Renal cortical epithelial cell (primary cell): ENCODE data around the gene VPREB3. TPM values are rescaled to one million over a fixed set of nuclear protein-coding genes. Genes with fewer than 3 reads are reported as not detected.
A peak's percentile ranks its signal among the peaks of the same experiment; 100 is the strongest.

ENCODE experiments used
- DNase-seq: peaks from one replicate; pipeline ENCODE4 v3.0.0-alpha.2; 2011; ENCODE audit warnings: low read depth
- total RNA-seq: library from RNA; depleted of rRNA; stranded (reverse); fragments of >200 nt; gene quantifications from 2 replicates; pipeline ENCODE4 v1.2.3, GENCODE V29; 2014

VPREB3 gene
- total RNA-seq, 1 donor from 2014 or later, result not detected

DNA sequence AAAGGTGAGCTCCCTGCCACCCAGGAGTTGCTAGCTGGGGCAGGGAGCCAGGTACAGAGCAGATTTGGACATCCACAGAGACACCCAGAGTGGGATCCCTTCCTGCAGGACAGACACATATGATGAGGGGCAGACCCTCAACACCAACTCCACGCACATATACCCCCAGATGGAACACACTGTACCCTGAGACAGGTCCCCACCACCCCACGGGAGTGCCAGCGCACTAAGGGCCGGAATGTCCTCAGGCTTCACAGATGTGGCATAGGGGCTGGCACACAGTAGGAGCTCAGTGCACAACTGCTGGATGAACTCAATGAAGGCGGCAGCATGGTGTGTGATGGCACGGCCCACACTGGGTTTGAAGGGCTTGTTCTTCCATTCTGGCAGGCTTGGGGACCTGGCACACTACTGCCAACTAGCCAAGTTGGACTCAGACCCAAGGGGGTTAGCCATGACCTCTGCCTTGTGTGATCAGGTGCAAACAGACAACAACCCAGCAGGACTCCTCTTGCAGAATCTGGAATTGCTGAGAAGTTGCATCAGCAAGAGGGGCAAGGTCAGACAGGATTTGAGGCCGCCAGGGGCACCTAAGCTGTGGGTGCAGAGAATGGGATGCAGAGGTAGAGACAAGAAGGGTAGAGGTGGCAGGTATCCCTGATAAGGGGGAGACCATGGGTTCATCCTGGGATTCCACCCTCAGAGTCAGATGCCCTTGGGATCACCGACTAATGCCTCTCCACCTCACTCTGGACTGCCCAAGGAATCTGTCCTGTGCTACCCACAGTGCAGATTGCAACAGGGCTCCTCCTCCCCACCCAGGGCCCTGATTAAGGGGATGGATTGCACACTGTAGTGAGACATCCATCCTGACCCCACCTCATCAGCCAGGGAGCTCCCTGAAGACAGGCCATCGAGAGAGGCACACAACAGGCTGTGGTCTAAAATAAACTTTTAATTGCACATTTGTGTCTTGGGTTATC is 11.0 kb upstream of the VPREB3 start:
- DNase-seq, result no peak

DNA sequence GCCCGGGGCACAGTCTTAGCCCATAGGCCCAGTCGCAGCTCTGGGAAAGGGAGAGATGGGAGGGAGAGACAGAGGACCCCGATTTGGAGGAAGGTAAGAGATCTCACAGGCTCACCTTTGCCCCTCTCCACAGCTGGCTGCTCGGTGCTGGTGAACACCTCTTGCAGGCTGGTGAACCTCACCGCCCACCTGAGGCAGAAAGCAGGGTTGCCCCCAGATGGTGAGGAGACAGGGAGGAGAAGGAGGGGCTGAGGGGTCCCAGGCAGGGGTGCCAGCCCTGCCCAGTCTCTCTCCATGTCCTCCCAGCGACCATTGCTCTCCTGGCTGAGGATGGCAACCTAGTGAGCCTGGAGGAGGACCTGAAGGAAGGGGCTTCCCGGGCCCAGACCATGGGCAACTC is 9.7 kb upstream of the VPREB3 start:
- no peak for DNase-seq

DNA sequence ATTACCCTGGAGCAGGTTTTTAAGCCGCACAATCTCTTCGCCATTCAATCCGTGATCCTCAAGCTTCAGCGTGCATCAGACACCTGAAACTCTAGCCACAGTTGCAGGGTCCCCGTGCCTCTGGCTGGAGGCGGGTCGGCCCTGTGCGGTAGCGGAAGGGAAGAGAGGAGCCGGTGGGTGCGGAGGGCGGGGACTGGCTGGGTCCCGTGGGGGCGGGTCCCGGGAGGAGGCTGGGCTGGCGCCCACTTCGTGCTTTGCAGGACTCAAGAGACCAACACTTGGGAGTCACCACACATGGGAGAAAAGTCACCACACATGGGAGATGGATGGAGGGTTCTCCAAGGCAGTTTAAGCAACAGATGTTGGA is 9.3 kb upstream of the VPREB3 start:
- DNase-seq, result no peak

DNA sequence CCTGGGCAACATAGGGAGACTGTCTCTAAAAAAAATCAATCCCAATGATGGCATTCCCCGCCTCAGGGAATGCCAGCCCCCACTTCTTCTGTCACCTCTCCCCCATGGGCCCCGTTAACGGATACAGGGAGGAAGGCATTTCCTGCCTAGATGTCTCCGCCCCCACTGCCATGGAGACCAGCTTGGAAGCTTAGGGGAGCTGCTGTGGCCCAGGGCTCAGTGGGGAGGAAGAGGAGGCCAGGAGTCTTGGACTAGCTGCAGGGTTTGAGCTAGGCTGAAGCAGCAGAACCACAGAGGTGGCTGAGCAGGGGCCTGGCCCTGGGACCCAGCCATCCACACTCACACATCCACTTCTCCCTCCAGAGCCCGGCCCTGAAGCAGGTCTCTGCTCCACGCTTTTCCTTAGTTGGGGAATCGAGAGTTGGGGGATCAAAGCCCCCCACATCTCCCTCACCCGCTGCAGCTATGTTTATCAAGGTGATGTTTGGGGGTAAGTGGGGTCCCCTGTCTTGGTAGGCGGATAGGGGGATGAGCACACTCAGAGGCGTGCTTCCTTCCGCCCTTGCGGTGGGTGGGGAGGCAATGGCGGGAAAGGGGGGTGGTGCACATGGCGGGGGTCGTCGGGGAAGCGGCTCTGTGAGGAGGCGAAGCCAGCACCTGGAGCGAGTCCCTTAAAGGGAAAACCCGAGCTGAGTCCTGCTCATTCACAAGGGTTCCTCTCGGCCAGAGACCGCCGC is 8.8 kb upstream of the VPREB3 start, which contains the start of gene C22orf15:
Gene C22orf15 (plus strand): TSS at position 149 of the 737 bp plus-strand sequence. CDS start 317 bp downstream, at position 466.
- DNase-seq, result no peak

DNA sequence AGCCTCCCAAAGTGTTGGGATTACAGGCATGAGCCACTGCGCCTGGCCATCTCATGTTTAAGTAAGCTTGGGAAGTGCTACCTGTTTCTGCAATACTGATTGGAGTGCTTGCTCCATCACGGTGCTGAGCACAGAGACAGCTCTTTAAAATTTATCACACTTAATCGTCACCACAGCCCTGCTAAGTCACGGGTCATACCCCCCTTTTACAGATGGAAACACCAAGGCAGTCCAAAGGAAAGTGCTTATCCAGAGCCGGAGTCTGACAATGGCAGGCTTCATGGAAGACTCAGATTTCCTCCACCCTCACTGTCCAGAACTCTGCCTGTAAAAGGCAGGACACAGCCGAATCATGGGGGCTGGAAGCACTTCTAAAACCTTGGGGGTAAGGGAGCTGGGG is 5.8 kb upstream of the VPREB3 start:
- DNase-seq, result no peak

DNA sequence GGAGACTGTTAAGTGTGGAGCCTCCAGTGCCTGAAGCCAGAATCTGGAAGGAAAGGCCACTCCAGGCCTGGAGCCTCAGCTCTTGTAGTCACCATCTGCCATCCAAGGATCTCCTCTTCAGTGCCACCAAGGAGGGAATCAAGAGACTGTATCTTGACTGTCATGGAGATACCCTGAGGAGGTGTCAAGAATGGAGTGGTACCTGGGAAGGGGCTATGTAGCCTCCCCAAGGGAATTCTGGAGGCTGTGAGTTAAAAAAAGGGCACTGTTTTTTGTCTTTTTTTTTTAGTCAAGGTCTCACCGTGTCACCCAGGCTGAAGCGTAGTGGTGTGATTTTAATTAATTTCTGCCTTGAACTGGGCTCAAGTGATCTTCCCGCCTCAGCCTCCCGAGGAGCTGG is 5.3 kb upstream of the VPREB3 start:
- no peak for DNase-seq

DNA sequence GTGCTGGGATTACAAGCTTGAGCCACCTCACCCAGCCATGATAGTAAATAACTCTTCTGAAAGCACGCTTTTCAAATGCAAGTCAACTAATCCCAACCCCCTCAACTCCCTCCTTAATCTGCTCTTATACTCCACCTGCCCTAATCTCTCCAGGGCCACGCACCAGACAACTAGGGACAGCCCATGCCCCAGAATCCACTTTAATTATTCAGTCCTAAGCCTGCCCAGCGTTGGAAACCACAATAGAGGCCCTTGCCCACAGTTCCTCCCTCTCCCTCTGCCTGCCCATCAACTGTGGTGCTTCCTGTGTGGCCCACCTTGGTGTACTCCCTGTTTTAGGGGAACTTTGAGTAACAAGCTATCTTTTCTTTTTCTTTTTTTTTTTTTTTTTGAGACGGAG is 2.7 kb upstream of the VPREB3 start:
- no peak for DNase-seq

DNA sequence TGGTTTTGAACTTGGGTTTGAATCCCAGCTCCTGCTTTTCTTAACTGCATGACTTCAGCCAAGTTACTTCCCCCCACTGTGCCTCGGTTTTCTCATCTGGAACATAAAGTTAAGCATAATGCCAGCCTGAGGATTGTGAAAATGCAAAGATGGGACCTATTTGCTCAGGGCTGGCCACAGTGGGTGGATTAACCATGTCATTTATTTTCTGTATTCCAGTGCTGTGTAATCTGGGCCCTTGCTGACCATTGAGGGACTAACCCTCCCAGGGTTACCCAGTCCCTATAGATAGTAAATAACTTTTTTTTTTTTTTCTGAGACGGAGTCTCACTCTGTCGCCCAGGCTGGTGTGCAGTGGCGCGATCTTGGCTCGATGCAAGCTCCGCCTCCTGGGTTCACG is 1.5 kb upstream of the VPREB3 start:
- no peak for DNase-seq

DNA sequence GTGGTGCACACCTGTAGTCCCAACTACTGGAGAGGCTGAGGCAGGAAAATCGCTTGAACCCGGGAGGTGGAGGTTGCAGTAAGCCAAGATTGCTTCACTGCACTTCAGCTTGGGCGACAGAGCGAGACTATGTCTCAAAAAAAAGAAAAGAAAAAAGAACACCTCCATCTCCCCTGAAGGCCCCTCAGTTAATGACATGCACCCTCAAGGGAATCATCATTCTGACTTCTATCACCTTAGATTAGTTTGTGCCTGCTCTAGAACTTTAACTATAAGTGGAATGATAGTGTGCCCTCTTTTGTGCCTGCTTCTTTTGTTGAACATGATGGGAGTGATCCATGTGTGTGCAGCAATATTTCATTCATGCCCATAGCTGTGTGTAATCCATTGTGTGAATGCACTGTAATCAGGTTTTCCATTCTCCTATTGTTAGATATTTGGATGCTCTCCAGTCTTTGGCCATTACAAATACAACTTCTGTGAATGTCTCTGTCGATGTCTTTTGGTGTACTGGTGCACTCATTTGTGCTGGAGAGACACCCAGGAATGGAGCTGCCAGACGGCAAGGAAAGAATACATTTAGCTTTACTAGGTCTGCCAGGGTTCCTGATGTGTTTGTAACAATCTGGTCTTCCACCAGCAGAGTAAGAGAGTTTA is 883 bp upstream of the VPREB3 start:
- DNase-seq, result peak; percentile 18

DNA sequence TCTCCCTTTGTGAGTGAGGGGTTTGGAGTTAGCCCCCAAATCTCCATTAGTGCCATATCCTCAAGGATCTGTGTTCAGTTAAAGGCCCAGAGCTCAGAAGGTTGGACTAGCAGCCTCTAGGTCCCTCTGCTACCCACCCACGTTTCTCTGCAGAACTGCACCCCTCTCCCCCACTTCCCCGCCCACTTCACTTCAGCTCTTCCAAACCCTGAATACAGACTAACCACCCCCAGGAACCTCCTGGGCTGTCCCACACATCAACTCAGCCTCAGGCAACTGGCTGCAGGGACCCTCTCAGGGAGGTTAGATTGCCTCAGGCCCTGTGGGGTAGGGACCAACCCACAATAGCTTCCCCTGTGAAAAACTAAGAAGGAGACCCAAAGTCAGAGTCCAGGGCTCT is 840 bp downstream of the VPREB3 start:
- no peak for DNase-seq

DNA sequence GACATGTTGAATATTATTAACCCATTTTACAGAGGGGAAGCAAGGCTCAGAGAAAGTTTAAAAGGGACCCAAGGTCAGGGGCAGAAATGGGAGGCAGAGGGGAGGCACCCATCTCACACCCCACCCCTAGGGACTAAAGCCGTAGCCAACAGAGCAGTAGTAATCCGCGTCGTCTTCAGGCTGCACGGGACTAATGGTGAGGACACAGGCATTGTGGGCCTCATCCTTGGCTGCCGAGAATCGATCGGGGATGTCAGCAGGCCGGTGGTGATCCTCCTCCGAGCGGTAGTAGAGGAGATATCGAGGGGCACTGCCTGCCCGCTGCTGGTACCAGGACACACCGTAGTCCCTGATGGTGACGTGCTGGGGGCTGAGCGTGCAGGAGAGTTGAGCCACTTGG is 1.5 kb downstream of the VPREB3 start:
- no peak for DNase-seq

DNA sequence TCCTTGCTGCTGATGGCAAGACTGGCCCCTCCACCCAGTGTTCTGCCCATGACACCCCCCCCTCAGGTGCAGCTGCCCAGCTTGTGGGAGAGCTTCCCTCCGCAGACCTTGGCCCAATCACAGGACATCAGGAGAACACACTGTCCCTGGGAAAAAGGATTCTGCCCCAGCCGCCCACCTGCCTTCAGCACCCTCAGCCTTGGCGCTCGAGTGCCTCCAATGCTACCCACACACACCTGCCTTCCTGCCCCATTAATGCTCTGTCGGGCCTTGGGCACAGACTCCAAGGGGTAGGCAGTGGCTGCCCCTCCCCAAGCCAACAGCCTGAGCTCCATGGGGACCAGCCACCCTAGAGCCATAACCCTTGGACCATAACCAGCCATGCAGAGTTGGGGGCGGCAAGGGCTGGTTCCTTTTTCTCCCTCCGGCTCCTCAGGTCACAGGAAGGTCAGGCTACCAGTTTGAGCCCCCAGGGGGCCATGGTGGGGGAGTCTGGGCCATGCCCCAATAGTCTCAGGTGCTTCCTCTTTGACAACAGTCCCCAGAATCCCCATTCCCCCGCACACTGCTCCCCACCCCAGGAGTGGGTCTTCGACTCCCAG is 2.0 kb downstream of the VPREB3 start:
- DNase-seq, result no peak

DNA sequence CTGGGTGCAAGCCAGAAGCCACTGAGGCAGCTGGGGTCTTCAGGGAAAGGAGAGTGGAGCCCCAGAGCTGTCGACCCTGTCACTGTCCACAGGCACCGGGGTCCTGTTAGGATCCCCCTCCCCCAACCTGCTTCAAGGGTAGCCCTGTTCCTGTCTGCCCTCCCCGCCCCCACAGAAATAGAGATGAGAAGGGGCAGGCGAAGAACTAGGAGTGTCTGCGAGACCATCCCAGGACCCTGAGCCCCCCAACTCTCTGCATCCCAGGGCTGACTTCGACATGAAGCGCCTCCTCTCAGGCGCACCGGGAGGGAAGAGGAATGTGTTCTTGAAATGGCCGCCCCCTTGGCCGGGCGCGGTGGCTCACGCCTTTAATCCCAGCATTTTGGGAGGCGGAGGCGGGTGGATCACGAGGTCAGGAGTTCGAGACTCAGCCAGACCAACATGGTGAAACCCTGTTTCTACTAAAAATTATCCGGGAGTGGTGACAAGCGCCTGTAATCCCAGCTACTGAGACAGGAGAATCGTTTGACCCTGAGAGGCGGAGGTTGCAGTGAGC is 2.7 kb downstream of the VPREB3 start:
- no peak for DNase-seq

DNA sequence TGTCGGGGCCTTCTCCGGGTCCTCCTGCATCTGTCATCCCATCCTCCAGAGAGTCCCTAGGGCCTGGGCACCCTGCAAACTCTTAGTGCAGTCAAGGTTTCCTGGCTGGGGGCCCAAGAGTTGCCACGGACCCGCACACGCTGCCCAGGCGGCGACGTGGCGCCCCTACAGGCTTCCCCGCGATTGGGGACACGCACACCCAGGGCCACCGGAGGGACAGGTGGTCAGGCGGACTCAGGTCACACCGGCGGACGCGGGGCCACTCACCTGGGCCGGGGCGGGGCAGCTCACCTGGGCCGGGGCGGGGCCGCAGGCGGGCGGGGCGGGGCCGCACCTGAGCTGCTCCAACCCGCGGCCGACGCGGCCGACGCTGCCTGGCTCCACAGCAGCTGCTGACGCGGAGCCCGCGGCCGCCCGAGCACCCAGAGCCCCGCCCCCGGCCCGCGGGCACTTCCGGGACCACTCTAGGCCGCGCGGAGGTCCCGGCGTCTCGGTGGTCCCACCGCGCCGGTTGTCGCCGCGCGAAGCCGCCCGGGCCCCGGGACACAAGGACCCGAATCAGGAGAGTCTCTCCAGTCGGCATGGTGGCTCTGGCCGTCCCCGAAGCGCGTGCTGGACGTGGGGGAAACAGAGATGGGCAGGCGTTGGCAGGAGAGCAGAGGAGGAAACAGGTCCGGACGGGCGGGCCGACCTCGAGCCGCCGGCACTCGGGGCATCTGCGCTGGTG is 3.3 kb downstream of the VPREB3 start, which contains the start of gene ZNF70:
Gene ZNF70 (minus strand): TSS at position 399 of the 727 bp plus-strand sequence. CDS start 5,972 bp downstream, outside the sequence.
- DNase-seq, result peak; percentile 46

DNA sequence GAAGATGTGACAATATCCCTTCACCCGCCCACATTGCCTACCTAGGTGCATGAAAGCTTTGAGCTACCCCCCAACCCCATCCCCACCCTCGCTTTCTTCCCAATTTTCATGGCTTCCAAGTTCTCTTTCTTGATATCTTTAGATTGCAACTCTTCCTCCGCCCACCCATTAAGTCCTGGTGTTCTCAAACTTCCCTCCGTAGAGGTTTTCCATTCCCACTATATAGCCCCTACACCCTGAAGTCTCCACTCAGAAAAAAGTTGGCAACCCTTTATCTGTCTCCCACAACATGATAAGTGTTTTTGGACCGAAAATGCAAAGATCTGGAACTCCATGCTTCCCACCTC is 3.9 kb downstream of the VPREB3 start:
- DNase-seq, result no peak

DNA sequence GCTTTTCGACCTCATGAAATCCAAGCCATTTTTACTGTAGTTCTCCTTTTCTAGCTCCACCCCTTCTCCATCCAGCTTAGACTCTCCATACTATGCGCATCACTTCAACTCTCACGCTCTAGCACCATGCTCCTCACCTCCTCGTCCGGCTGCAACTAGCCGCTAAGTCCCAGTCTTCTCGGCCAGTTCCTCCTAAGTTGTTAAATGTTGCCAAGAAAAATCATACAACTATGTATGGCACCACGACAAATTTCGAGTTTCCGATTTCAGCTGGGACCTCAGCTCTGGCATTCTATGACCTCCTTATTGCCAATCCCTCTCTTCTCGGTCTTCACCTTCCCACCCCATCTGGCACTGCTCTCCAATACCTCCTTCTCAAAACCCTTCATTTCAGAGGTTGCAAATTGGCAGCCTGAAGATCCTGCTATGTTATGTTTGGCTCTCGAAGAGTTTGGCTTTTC is 4.4 kb downstream of the VPREB3 start:
- DNase-seq, result no peak

DNA sequence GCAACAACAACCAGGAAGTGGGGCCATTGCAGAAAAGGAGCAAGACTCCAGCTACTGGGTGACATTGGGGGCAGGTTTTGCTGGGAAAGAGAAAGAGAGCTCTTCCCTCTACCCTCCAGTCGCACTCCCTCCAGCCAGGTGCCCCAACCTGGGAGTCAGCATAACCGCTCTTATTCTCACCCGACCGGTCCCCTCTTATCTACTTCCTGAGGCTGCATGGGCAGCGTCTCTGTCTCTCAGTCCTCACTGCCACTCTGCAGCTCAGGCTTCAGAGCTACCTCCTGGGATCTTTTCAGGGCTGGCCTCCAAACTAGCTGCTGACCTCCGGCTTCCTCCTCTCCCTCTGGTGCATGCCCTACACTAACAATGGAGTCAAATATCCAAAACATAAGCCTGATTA is 8.4 kb downstream of the VPREB3 start:
- DNase-seq, result no peak

DNA sequence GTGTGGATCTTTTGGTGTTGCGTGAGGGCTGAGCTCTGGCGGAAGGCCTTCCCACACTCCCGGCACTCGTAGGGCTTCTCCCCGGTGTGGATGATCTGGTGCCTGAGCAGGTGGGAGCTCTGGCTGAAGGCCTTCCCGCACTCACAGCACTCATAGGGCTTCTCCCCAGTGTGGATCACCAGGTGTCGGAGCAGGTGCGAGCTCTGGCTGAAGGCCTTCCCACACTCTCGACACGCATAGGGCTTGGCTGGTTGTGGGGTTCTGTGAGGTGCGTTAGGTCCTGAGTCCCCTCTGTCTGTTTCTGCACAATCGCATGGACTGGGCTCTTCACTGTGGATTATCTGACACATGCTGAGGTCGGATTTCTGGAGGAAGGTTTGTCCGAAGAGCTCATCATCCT is 9.7 kb downstream of the VPREB3 start:
- no peak for DNase-seq

DNA sequence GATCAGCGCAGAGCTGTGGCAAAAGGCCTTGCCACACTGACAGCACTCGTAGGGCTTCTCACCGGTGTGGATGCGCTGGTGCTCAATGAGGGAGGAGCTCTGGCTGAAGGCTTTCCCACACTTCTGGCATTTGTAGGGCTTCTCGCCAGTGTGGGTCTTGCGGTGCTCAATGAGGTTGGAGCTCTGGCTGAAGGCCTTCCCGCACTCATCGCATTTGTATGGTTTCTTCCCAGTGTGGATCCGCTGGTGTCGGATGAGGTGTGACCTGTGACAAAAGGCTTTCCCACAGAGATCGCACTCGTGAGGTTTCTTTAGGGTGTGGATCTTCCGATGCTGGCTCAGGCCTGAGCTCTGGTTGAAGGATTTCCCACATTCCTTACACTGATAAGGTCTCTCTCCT is 10.2 kb downstream of the VPREB3 start:
- no peak for DNase-seq

DNA sequence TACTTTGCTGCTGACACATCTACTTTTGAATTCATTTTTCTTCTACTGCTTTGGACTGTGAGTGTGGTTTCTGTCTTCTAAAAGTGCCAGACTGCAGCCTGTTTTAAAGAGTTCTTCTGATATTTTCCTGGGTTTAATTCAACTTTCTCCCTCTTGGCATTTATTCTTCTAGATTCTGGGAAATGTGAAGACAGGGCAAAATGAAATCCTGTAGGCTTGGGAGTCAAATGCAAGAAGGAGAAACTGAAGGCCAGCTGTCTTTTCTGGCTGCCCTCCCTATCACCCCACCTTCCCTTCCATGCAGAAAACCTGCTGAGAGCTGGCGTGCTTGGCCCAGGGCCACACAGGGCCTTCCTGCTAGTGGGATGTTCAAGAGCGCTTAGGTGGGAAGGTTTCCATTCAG is 10.9 kb downstream of the VPREB3 start:
- no peak for DNase-seq
